ENCODE data around the gene ERVH48-1.

DNA sequence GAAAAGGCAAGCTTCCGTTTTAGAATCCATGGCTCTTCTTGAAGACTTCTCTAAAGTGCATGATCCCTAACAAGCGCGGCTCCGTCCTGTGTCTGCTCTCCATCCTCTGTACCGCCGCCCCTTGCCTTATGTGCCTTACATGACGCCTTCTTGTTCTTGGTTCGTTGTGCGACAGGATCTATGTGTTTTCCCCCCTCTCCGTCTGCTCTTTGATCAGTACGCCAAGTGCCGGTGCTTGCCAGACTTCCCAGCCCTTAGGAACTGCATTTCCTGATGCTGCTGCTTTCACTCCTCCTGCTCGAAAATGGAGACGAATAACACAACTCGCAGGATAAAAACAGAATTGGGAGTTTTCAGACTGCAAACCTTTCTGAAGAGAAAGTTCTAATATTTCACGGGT is 19.2 kb downstream of the ERVH48-1 start:
- no peak for TF ChIP-seq CTCF (IDR thresholded peaks at IDR 0.05)
- TF ChIP-seq POLR2A (IDR thresholded peaks at IDR 0.05) = no peak
